H1 (cell line): Measurements from ENCODE around the gene BIK. TPM values are rescaled to one million over a fixed set of nuclear protein-coding genes. Genes with fewer than 3 reads are reported as not detected.

Experiments
- CHD7 ChIP-seq: fragments of 300-600 bp; sonication (generic); IDR thresholded peaks from 2 replicates; pipeline ENCODE4 v1.7.1; 2012; ENCODE audit warnings: low read length, moderate library complexity, mild to moderate bottlenecking, inconsistent platforms; ENCODE audit not compliant: insufficient replicate concordance
- RXRA ChIP-seq: IDR thresholded peaks from 2 replicates; pipeline ENCODE4 v1.6.1; 2011; ENCODE audit warnings: low read depth, mild to moderate bottlenecking, low read length, moderate library complexity; ENCODE audit not compliant: insufficient read depth
- SP2 ChIP-seq: IDR thresholded peaks from 2 replicates; pipeline ENCODE4 v1.6.1; 2012; ENCODE audit warnings: mild to moderate bottlenecking, low read length, inconsistent platforms
- polyA plus RNA-seq, 7 experiments: library from polyadenylated mRNA; depleted of rRNA in 3 of 7; stranded (reverse) in 5 of 7; unstranded in 2 of 7; fragments of >200 nt in 5 of 7; fragments of 200-250 nt in 2 of 7; gene quantifications; 1 replicate in 5 of 7; 2 replicates in 1 of 7; 4 replicates in 1 of 7; pipeline versions ENCODE4 v1.2.1 to v1.2.3, GENCODE V29; 2011 to 2013; ENCODE audit warnings: missing spikeins in 2 of 7, mixed read lengths in 2 of 7
- total RNA-seq: library from RNA; stranded (reverse); fragmentation: NEBNext Ultra II Directional; extraction: Animal tissue kit (Norgen Biotek cat#: 25700); gene quantifications from 2 replicates; pipeline ENCODE4 v1.2.1, GENCODE V29; 2021

Gene BIK
- total and polyA plus RNA-seq, 2 of the 8 experiments (the other 6 are each of a cell fraction or from before 2014, with no cell fraction given) = 3.3 to 5.5 TPM

- TF ChIP-seq CHD7 = no peak
- TF ChIP-seq RXRA = no peak
- no peak for TF ChIP-seq SP2
- TF ChIP-seq, all 59 proteins: peak for 1
These were observed 45.2 kb downstream of the BIK start (continued) for GRCh38 chr22:43155789-43156188.
